CD4-positive, alpha-beta T cell (primary cell): ENCODE measurements around the gene GALNT10. TPM values are rescaled to one million over a fixed set of nuclear protein-coding genes. Genes with fewer than 3 reads are reported as not detected.

ENCODE experiments used
- ATAC-seq: fragments of 200-7000 bp; cut with Tn5 transposase; one replicate; pipeline ENCODE4 v1.10.0; 2022; ENCODE audit warnings: mild to moderate bottlenecking; ENCODE audit not compliant: poor library complexity
- CTCF ChIA-PET: fragments of 350-600 bp; sonication (Branson Sonifier 250); formaldehyde crosslinking; loops from one replicate; lab custom pipeline; 2021; ENCODE audit warnings: antibody characterized with exemption, inconsistent platforms; lab: Charles Lee
- POLR2A ChIA-PET: fragments of 350-600 bp; sonication (Branson Sonifier 250); formaldehyde crosslinking; loops from one replicate; lab custom pipeline; 2021; ENCODE audit warnings: antibody characterized with exemption, inconsistent platforms; lab: Charles Lee
- DNase-seq, 14 experiments: peaks; one replicate each; pipeline ENCODE4 v3.0.0-alpha.2; 2013 to 2020; ENCODE audit warnings: mixed read lengths in 2 of 14
- H3K27ac ChIP-seq, 2 donors: one replicate each; pipeline versions ENCODE4 v1.5.1 to v1.7.0; 2013; ENCODE audit warnings: low read length in 2 of 2, low read depth in 1 of 2, mild to moderate bottlenecking in 1 of 2
- H3K27me3 ChIP-seq, 2 experiments: 1 replicate in 1 of 2; 2 replicates in 1 of 2; pipeline versions ENCODE4 v1.6.1 to v1.7.0; 2013; ENCODE audit warnings: low read length in 2 of 2, control low read depth in 1 of 2, mild to moderate bottlenecking in 1 of 2, moderate library complexity in 1 of 2; ENCODE audit not compliant: insufficient read depth in 2 of 2, control insufficient read depth in 1 of 2
- H3K36me3 ChIP-seq: one replicate; pipeline ENCODE4 v1.6.1; 2013; ENCODE audit warnings: low read length, control low read depth; ENCODE audit not compliant: insufficient read depth
- H3K4me1 ChIP-seq: one replicate; pipeline ENCODE4 v1.6.1; 2013; ENCODE audit warnings: low read length, control low read depth; ENCODE audit not compliant: insufficient read depth
- H3K4me3 ChIP-seq: one replicate; pipeline ENCODE4 v1.5.1; 2013; ENCODE audit warnings: mild to moderate bottlenecking, low read length, moderate library complexity
- H3K9me3 ChIP-seq, 2 experiments: 1 replicate in 1 of 2; 2 replicates in 1 of 2; pipeline versions ENCODE4 v1.6.1 to v1.7.0; 2013; ENCODE audit warnings: low read length in 2 of 2, mild to moderate bottlenecking in 2 of 2, control low read depth in 1 of 2, moderate library complexity in 1 of 2; ENCODE audit not compliant: control insufficient read depth in 1 of 2, insufficient read depth in 1 of 2
- H3K27ac Mint-ChIP-seq: one replicate; pipeline ENCODE4 v1.8.0; 2020; ENCODE audit warnings: mixed read lengths
- H3K27me3 Mint-ChIP-seq: one replicate; pipeline ENCODE4 v1.8.0; 2021; ENCODE audit warnings: mixed read lengths
- H3K36me3 Mint-ChIP-seq: one replicate; pipeline ENCODE4 v1.8.0; 2021; ENCODE audit warnings: low read depth, mixed read lengths
- H3K4me1 Mint-ChIP-seq: one replicate; pipeline ENCODE4 v1.8.0; 2021; ENCODE audit warnings: low read depth, mixed read lengths
- H3K4me3 Mint-ChIP-seq: one replicate; pipeline ENCODE4 v1.8.0; 2020; ENCODE audit warnings: mild to moderate bottlenecking, mixed read lengths
- H3K9me3 Mint-ChIP-seq: one replicate; pipeline ENCODE4 v1.8.0; 2020; ENCODE audit warnings: mixed read lengths
- intact Hi-C, 2 experiments: fragments of 100-400 bp; cut with DNase I in 1 of 2; cut with micrococcal nuclease in 1 of 2; formaldehyde crosslinking; loops; one replicate each; pipeline versions ENCODE4 v1.15.1 to v1.9.0; 2023 to 2025; cut with DNase I, micrococcal nuclease
- total RNA-seq, 174 experiments: library from RNA in 2 of 174; stranded (reverse) in 2 of 174; gene quantifications; one replicate each; pipeline ENCODE4 v1.2.3 and lab custom pipeline; 2021 to 2026
- TF ChIP-seq, protein P1 (sequence below): fragments of 200-600 bp; IDR thresholded peaks from one replicate; pipeline ENCODE4 v1.8.0; 2022; ENCODE audit warnings: antibody characterized with exemption, mild to moderate bottlenecking

The GALNT10 gene
- total RNA-seq, 2 experiments from 2014 or later = 21.7 to 23.0 TPM

DNA sequence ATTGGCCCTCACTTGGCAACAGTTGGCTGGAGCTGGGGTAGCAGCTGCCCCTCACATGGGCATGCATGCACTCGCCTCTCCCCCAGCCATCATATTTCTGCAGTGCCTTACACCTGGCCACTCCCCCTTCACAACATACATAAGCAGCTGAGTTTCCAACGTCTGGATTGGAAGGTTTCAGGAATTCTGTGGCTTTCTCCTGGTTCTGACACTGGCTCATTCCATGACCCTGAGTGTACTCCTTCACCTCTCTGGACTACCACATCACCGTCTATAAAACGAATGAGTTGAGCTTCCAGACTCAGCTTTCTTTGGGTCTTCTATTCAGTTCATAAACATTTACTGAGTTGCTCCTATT lies 84.3 kb downstream of the GALNT10 start:
- intact Hi-C loops = no loop called here
- Histone ChIP-seq H3K27ac (no peak overlapping the region), H3K9me3 (no peaks in the 10 kb centered on the region), H3K27me3 (no peaks in the 10 kb centered on the region), H3K4me3 (no peak overlapping the region), H3K4me1 (peaks cover 26% of the 10 kb centered on the region), H3K36me3 (no peaks in the 10 kb centered on the region)
- Mint-ChIP-seq H3K36me3 (no peaks in the 10 kb centered on the region), H3K9me3 (no peaks in the 10 kb centered on the region), H3K4me1 (peaks cover 43% of the 10 kb centered on the region), H3K27me3 (no peaks in the 10 kb centered on the region), H3K4me3 (no peak overlapping the region), H3K27ac (no peak overlapping the region)
- CTCF ChIA-PET = no interaction called here
- DNase-seq (no peak), ATAC-seq (no peak)
- POLR2A ChIA-PET = no interaction called here
- TF ChIP-seq, protein P1, sequence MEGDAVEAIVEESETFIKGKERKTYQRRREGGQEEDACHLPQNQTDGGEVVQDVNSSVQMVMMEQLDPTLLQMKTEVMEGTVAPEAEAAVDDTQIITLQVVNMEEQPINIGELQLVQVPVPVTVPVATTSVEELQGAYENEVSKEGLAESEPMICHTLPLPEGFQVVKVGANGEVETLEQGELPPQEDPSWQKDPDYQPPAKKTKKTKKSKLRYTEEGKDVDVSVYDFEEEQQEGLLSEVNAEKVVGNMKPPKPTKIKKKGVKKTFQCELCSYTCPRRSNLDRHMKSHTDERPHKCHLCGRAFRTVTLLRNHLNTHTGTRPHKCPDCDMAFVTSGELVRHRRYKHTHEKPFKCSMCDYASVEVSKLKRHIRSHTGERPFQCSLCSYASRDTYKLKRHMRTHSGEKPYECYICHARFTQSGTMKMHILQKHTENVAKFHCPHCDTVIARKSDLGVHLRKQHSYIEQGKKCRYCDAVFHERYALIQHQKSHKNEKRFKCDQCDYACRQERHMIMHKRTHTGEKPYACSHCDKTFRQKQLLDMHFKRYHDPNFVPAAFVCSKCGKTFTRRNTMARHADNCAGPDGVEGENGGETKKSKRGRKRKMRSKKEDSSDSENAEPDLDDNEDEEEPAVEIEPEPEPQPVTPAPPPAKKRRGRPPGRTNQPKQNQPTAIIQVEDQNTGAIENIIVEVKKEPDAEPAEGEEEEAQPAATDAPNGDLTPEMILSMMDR = no peak

- H3K27ac ChIP-seq = no peak overlapping the region
- CTCF ChIA-PET = no interaction called here
- H3K4me1 ChIP-seq = peaks cover 26% of the 10 kb centered on the region
- no peaks in the 10 kb centered on the region for H3K27me3 ChIP-seq
- H3K4me3 ChIP-seq = no peak overlapping the region
- Mint-ChIP-seq H3K4me1 (peaks cover 42% of the 10 kb centered on the region), H3K4me3 (no peak overlapping the region), H3K27ac (no peak overlapping the region), H3K36me3 (no peaks in the 10 kb centered on the region), H3K9me3 (no peaks in the 10 kb centered on the region), H3K27me3 (no peaks in the 10 kb centered on the region)
- POLR2A ChIA-PET = no interaction called here
- H3K36me3 ChIP-seq = no peaks in the 10 kb centered on the region
- ATAC-seq = no peak
- DNase-seq = no peak
- TF ChIP-seq, protein P1 = no peak
- intact Hi-C loops = no loop called here
- H3K9me3 ChIP-seq = no peaks in the 10 kb centered on the region
These were observed 85.0 kb downstream of the GALNT10 start for GRCh38 chr5:154275566-154275965.

GRCh38 chr5:154276261-154276972 lies 85.9 kb downstream of the GALNT10 start:
- Mint-ChIP-seq H3K36me3 (no peaks in the 10 kb centered on the region), H3K4me3 (no peak overlapping the region), H3K9me3 (no peaks in the 10 kb centered on the region), H3K27ac (no peak overlapping the region), H3K4me1 (peaks cover 38% of the 10 kb centered on the region), H3K27me3 (no peaks in the 10 kb centered on the region)
- Histone ChIP-seq H3K4me1 (peaks cover 26% of the 10 kb centered on the region), H3K9me3 (no peaks in the 10 kb centered on the region), H3K27ac (no peak overlapping the region), H3K36me3 (no peaks in the 10 kb centered on the region), H3K27me3 (no peaks in the 10 kb centered on the region), H3K4me3 (no peak overlapping the region)
- intact Hi-C loops = no loop called here
- no peak for DNase-seq
- TF ChIP-seq, protein P1 = no peak
- ATAC-seq = no peak
- CTCF ChIA-PET = no interaction called here
- POLR2A ChIA-PET = no interaction called here
